KMS-11 (cell line): Measurements from ENCODE around the gene FOLR1.

Experiments used
- H2AFZ ChIP-seq: fragments of 200-600 bp; sonication (generic); 2 replicates; pipeline ENCODE4 v1.6.1; 2016; ENCODE audit warnings: antibody characterized with exemption, mixed run types, low read depth
- H3K27ac ChIP-seq: fragments of 200-600 bp; sonication (generic); 2 replicates; pipeline ENCODE4 v1.6.1; 2016; ENCODE audit warnings: mild to moderate bottlenecking, mixed run types
- H3K27me3 ChIP-seq: fragments of 200-600 bp; sonication (generic); 2 replicates; pipeline ENCODE4 v1.6.1; 2017; ENCODE audit warnings: mild to moderate bottlenecking, low read depth, mixed run types, moderate library complexity; ENCODE audit not compliant: insufficient read depth
- H3K36me3 ChIP-seq: fragments of 200-600 bp; sonication (generic); 2 replicates; pipeline ENCODE4 v1.6.1; 2017; ENCODE audit warnings: mild to moderate bottlenecking, mixed run types; ENCODE audit not compliant: insufficient read depth
- H3K4me1 ChIP-seq: fragments of 200-600 bp; sonication (generic); 2 replicates; pipeline ENCODE4 v1.6.1; 2016; ENCODE audit warnings: mild to moderate bottlenecking, low read depth, mixed run types; ENCODE audit not compliant: poor library complexity, severe bottlenecking
- H3K4me2 ChIP-seq: fragments of 200-600 bp; sonication (generic); 2 replicates; pipeline ENCODE4 v1.7.0; 2016; ENCODE audit warnings: mild to moderate bottlenecking, mixed run types
- H3K4me3 ChIP-seq: fragments of 200-600 bp; sonication (generic); IDR thresholded peaks from 2 replicates; pipeline ENCODE4 v1.6.1; 2017; ENCODE audit warnings: low read depth, low read length, mixed read lengths; ENCODE audit not compliant: insufficient read depth
- H3K79me2 ChIP-seq: fragments of 200-600 bp; sonication (generic); 2 replicates; pipeline ENCODE4 v1.6.1; 2016; ENCODE audit warnings: low read depth, mixed run types; ENCODE audit not compliant: insufficient read depth
- H3K9ac ChIP-seq: fragments of 200-600 bp; sonication (generic); 2 replicates; pipeline ENCODE4 v1.6.1; 2016; ENCODE audit warnings: mild to moderate bottlenecking, mixed run types
- H4K20me1 ChIP-seq: fragments of 200-600 bp; sonication (generic); 2 replicates; pipeline ENCODE4 v1.6.1; 2016; ENCODE audit warnings: mild to moderate bottlenecking, mixed run types; ENCODE audit not compliant: insufficient read depth
- TF ChIP-seq, protein P1 (sequence below): fragments of 200-600 bp; sonication (generic); conservative IDR thresholded peaks from 2 replicates; pipeline ENCODE4 v1.6.1; 2017; ENCODE audit warnings: low read depth, mild to moderate bottlenecking, antibody characterized with exemption, low read length, moderate library complexity, mixed read lengths

Gene FOLR1

DNA sequence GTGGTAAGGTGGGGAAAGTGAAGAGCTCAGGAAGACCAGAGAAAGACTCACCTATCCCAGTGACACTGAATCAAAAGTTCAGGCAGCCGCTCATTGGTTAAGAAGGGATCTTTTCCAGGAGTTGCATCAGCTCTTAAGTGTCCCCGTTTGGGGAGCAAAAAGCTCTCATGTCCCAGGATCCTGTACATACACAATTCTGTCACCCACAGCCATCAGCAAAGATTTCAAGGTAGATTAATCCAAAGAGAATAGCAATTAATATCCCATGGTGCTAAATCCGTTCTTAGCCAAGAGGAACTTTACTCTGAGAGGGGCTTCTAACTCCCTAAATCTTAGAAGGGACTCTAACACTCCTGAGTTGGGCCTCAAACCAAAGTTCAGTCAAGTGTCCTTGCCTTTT lies 37.1 kb upstream of the FOLR1 start:
- TF ChIP-seq, protein P1, sequence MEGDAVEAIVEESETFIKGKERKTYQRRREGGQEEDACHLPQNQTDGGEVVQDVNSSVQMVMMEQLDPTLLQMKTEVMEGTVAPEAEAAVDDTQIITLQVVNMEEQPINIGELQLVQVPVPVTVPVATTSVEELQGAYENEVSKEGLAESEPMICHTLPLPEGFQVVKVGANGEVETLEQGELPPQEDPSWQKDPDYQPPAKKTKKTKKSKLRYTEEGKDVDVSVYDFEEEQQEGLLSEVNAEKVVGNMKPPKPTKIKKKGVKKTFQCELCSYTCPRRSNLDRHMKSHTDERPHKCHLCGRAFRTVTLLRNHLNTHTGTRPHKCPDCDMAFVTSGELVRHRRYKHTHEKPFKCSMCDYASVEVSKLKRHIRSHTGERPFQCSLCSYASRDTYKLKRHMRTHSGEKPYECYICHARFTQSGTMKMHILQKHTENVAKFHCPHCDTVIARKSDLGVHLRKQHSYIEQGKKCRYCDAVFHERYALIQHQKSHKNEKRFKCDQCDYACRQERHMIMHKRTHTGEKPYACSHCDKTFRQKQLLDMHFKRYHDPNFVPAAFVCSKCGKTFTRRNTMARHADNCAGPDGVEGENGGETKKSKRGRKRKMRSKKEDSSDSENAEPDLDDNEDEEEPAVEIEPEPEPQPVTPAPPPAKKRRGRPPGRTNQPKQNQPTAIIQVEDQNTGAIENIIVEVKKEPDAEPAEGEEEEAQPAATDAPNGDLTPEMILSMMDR: no peak
- no peak overlapping the region for H3K9ac ChIP-seq
- H3K27ac ChIP-seq: no peak overlapping the region
- H3K79me2 ChIP-seq: no peaks in the 10 kb centered on the region
- H3K4me2 ChIP-seq: no peak overlapping the region
- no peaks in the 10 kb centered on the region for H3K4me1 ChIP-seq
- no peaks in the 10 kb centered on the region for H3K27me3 ChIP-seq
- H2AFZ ChIP-seq: no peak overlapping the region
- no peaks in the 10 kb centered on the region for H3K36me3 ChIP-seq
- no peaks in the 10 kb centered on the region for H4K20me1 ChIP-seq
- H3K4me3 ChIP-seq: no peak overlapping the region

DNA sequence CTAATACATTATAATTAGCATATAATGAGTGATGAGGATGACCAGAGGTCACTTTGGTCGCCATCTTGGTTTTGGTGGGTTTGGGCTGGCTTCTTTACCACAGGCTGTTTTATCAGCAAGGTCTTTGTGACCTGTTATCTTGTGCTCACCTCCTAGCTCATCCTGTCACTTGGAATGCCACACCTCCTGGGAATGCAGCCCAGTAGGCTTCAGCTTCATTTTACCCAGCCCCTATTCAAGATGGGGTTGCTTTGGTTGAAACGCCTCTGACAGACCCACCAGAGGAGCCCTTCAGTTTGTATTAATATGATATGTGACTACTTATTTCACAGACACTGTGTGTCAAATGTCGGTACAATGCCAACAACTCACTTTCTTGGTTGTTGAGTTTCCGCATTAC lies 36.2 kb upstream of the FOLR1 start:
- H3K4me1 ChIP-seq: no peaks in the 10 kb centered on the region
- no peak overlapping the region for H3K27ac ChIP-seq
- H4K20me1 ChIP-seq: no peaks in the 10 kb centered on the region
- H3K36me3 ChIP-seq: no peaks in the 10 kb centered on the region
- H3K27me3 ChIP-seq: no peaks in the 10 kb centered on the region
- H2AFZ ChIP-seq: no peak overlapping the region
- no peak overlapping the region for H3K9ac ChIP-seq
- H3K4me2 ChIP-seq: no peak overlapping the region
- no peaks in the 10 kb centered on the region for H3K79me2 ChIP-seq
- H3K4me3 ChIP-seq: no peak overlapping the region
- TF ChIP-seq, protein P1: no peak

DNA sequence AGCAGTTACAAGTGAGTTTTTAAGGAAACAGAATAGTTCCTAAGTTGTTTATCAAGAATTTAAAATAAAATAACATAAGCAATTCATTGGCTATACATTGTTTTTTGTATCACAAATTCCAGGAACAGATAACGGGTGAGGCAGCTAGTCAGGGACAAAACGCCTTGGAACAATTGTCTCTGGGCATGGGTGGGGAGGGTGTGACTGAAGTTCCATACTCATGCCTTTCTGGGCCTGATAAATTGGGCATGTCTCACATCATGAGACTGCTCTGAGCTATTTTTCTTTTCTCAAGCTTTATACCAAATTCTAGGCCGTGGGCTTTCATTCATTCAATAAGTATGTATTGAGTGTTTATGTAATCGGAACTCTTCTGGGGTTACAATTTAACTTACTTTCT lies 34.8 kb upstream of the FOLR1 start:
- Histone ChIP-seq H3K27ac (no peak overlapping the region), H3K9ac (no peak overlapping the region), H3K4me2 (no peak overlapping the region), H2AFZ (no peak overlapping the region), H3K4me3 (no peak overlapping the region), H3K79me2 (no peaks in the 10 kb centered on the region), H3K4me1 (no peaks in the 10 kb centered on the region), H3K36me3 (no peaks in the 10 kb centered on the region), H3K27me3 (no peaks in the 10 kb centered on the region), H4K20me1 (no peaks in the 10 kb centered on the region)
- TF ChIP-seq, protein P1: no peak

DNA sequence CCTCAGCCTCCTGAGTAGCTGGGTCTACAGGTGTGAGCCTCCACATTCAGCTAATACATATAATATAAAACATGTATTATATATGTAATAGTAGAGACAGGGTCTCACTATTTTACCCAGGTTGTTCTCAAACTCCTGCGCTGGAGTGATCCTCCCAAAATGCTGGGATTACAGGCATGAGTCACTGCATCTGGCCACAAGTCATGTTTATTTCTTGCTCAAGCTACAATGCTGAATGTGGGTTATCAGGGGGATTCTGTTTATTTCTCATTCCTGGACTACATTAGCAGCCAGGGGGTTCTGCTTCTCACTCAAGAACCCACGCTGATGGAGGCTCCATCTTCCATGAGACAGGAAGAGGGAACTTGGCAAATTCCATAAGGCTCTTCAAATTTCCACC lies 31.6 kb upstream of the FOLR1 start:
- Histone ChIP-seq H3K36me3 (no peaks in the 10 kb centered on the region), H3K27me3 (no peaks in the 10 kb centered on the region), H3K4me1 (no peaks in the 10 kb centered on the region), H3K4me3 (no peak overlapping the region), H3K27ac (no peak overlapping the region), H3K9ac (no peak overlapping the region), H2AFZ (no peak overlapping the region), H3K4me2 (no peak overlapping the region), H3K79me2 (no peaks in the 10 kb centered on the region), H4K20me1 (no peaks in the 10 kb centered on the region)
- TF ChIP-seq, protein P1: no peak
